Gastroesophageal sphincter (tissue), 3 donors: Measurements from ENCODE around the gene SHE.

Experiments
- CTCF ChIP-seq, 4 experiments: fragments of 200-600 bp in 2 of 4; fragments of 450-650 bp in 2 of 4; sonication (generic) in 1 of 4; IDR thresholded peaks; one replicate each; pipeline ENCODE4 v1.5.1; 2017 to 2019; ENCODE audit warnings: antibody characterized with exemption in 4 of 4, mild to moderate bottlenecking in 2 of 4, moderate library complexity in 2 of 4
- EP300 ChIP-seq: sonication (generic); formaldehyde crosslinking; IDR thresholded peaks from one replicate; pipeline ENCODE4 v1.6.1; 2017; ENCODE audit warnings: antibody characterized with exemption, mild to moderate bottlenecking
- POLR2A ChIP-seq, 2 donors: fragments of 450-650 bp; IDR thresholded peaks; one replicate each; pipeline ENCODE4 v1.6.1; 2017; ENCODE audit warnings: antibody characterized with exemption in 2 of 2, mild to moderate bottlenecking in 2 of 2, moderate library complexity in 1 of 2
- POLR2AphosphoS5 ChIP-seq: sonication (generic); formaldehyde crosslinking; IDR thresholded peaks from one replicate; pipeline ENCODE4 v1.6.1; 2017; ENCODE audit warnings: antibody characterized with exemption

GRCh38 chr1:154478639-154479038 is 23.6 kb downstream of the SHE start:
- TF ChIP-seq CTCF (IDR thresholded peaks at IDR 0.05) (peak in 2 of 4 experiments; percentile 25 to 41), EP300 (no peak), POLR2A (IDR thresholded peaks at IDR 0.05) (no peak), POLR2AphosphoS5 (no peak)
